GM23338 (cell line): Measurements from ENCODE around the gene GDI2. TPM values are rescaled to one million over a fixed set of nuclear protein-coding genes. Genes with fewer than 3 reads are reported as not detected.

ENCODE experiments used
- ATAC-seq: fragments of 200-7000 bp; cut with Tn5 transposase; 3 replicates; pipeline ENCODE4 v1.9.1; 2020
- DNase-seq: peaks from one replicate; pipeline ENCODE4 v3.0.0-alpha.2; 2015; ENCODE audit warnings: low spot score
- H2AFZ ChIP-seq: fragments of 200-600 bp; sonication (generic); 2 replicates; pipeline ENCODE4 v1.8.0; 2016; ENCODE audit warnings: antibody characterized with exemption, mild to moderate bottlenecking, moderate library complexity
- H3F3A ChIP-seq: fragments of 200-600 bp; sonication (generic); replicated peaks from 2 replicates; pipeline ENCODE4 v1.8.0; 2017; ENCODE audit warnings: antibody characterized with exemption, mixed run types, low read depth
- H3K27ac ChIP-seq: fragments of 200-600 bp; sonication (generic); 2 replicates; pipeline ENCODE4 v1.6.1; 2016; ENCODE audit warnings: low read depth
- H3K27me3 ChIP-seq: fragments of 200-600 bp; sonication (generic); 2 replicates; pipeline ENCODE4 v1.8.0; 2016; ENCODE audit warnings: mild to moderate bottlenecking, mixed run types, moderate library complexity; ENCODE audit not compliant: insufficient read depth
- H3K36me3 ChIP-seq: fragments of 200-600 bp; sonication (generic); 2 replicates; pipeline ENCODE4 v1.8.0; 2016; ENCODE audit warnings: mild to moderate bottlenecking; ENCODE audit not compliant: insufficient read depth
- H3K4me1 ChIP-seq: fragments of 200-600 bp; sonication (generic); 2 replicates; pipeline ENCODE4 v1.8.0; 2016; ENCODE audit warnings: mild to moderate bottlenecking, moderate library complexity; ENCODE audit not compliant: insufficient read depth
- H3K4me2 ChIP-seq: fragments of 200-600 bp; sonication (generic); 2 replicates; pipeline ENCODE4 v1.7.1; 2017; ENCODE audit warnings: mixed run types
- H3K4me3 ChIP-seq: fragments of 200-600 bp; sonication (generic); 2 replicates; pipeline ENCODE4 v1.6.1; 2016; ENCODE audit warnings: mixed run types
- H3K79me2 ChIP-seq: fragments of 200-600 bp; sonication (generic); replicated peaks from 2 replicates; pipeline ENCODE4 v1.8.0; 2017; ENCODE audit warnings: mild to moderate bottlenecking; ENCODE audit not compliant: insufficient read depth
- H3K9me2 ChIP-seq: fragments of 200-600 bp; sonication (generic); 2 replicates; pipeline ENCODE4 v1.8.0; 2017; ENCODE audit not compliant: insufficient read depth
- H4K20me1 ChIP-seq: fragments of 200-600 bp; sonication (generic); replicated peaks from 2 replicates; pipeline ENCODE4 v1.8.0; 2017; ENCODE audit warnings: mild to moderate bottlenecking; ENCODE audit not compliant: insufficient read depth
- H3K27ac Mint-ChIP-seq: 2 replicates; pipeline ENCODE4 v1.8.0; 2020; ENCODE audit warnings: inconsistent platforms, mild to moderate bottlenecking, moderate library complexity, mixed read lengths
- H3K27me3 Mint-ChIP-seq: 3 replicates; pipeline ENCODE4 v1.8.0; 2022; ENCODE audit warnings: low read depth, mild to moderate bottlenecking, moderate library complexity, mixed read lengths, inconsistent platforms; ENCODE audit not compliant: insufficient read depth, poor library complexity
- H3K36me3 Mint-ChIP-seq: 3 replicates; pipeline ENCODE4 v1.8.0; 2021; ENCODE audit warnings: low read depth, mild to moderate bottlenecking, inconsistent platforms, moderate library complexity, mixed read lengths
- H3K4me1 Mint-ChIP-seq: 3 replicates; pipeline ENCODE4 v1.8.0; 2020; ENCODE audit warnings: mild to moderate bottlenecking, inconsistent platforms, mixed read lengths
- H3K4me3 Mint-ChIP-seq: 3 replicates; pipeline ENCODE4 v1.8.0; 2021; ENCODE audit warnings: moderate library complexity, mild to moderate bottlenecking, inconsistent platforms, mixed read lengths
- H3K9me3 Mint-ChIP-seq: 3 replicates; pipeline ENCODE4 v1.8.0; 2020; ENCODE audit warnings: moderate library complexity, mild to moderate bottlenecking, inconsistent platforms, mixed read lengths
- CREB1 ChIP-seq: fragments of 250-450 bp; sonication (Bioruptor Pico); IDR thresholded peaks from 2 replicates; pipeline ENCODE4 v1.5.0; 2020; ENCODE audit warnings: low read depth, mild to moderate bottlenecking, moderate library complexity
- CTCF ChIP-seq, 2 experiments: fragments of 200-600 bp in 1 of 2; sonication (generic) in 1 of 2; conservative IDR thresholded peaks; 2 replicates each; pipeline versions ENCODE4 v1.5.1 to v1.6.1; 2016 to 2017; ENCODE audit warnings: antibody characterized with exemption in 2 of 2, low read depth in 2 of 2, mild to moderate bottlenecking in 2 of 2, moderate library complexity in 1 of 2
- EZH2 ChIP-seq: fragments of 200-600 bp; sonication (generic); IDR thresholded peaks from one replicate; pipeline ENCODE4 v1.8.0; 2017; ENCODE audit warnings: antibody characterized with exemption, mild to moderate bottlenecking, low read depth; ENCODE audit not compliant: unreplicated experiment
- JUNB ChIP-seq: IDR thresholded peaks from one replicate; pipeline ENCODE4 v1.6.1; 2016; ENCODE audit warnings: antibody characterized with exemption; ENCODE audit not compliant: unreplicated experiment
- NANOG ChIP-seq: IDR thresholded peaks from 2 replicates; pipeline ENCODE4 v1.6.1; 2016; ENCODE audit warnings: antibody characterized with exemption, borderline replicate concordance
- POLR2AphosphoS5 ChIP-seq: IDR thresholded peaks from 2 replicates; pipeline ENCODE4 v1.6.1; 2016; ENCODE audit warnings: antibody characterized with exemption, low read depth
- REST ChIP-seq: IDR thresholded peaks from one replicate; pipeline ENCODE4 v1.6.1; 2018; ENCODE audit warnings: antibody characterized with exemption; ENCODE audit not compliant: unreplicated experiment
- STAT1 ChIP-seq: IDR thresholded peaks from one replicate; pipeline ENCODE4 v1.6.1; 2016; ENCODE audit warnings: antibody characterized with exemption; ENCODE audit not compliant: unreplicated experiment
- ZNF114 ChIP-seq: fragments of 250-450 bp; sonication (Bioruptor Pico); IDR thresholded peaks from 2 replicates; pipeline ENCODE4 v1.5.0; 2020; ENCODE audit warnings: mild to moderate bottlenecking, moderate library complexity
- ZNF331 ChIP-seq: fragments of 250-450 bp; sonication (Bioruptor Pico); IDR thresholded peaks from 2 replicates; pipeline ENCODE4 v1.5.0; 2020; ENCODE audit warnings: low read depth, mild to moderate bottlenecking, moderate library complexity
- ZNF462 ChIP-seq: fragments of 250-450 bp; sonication (Bioruptor Pico); IDR thresholded peaks from 2 replicates; pipeline ENCODE4 v1.5.0; 2020; ENCODE audit warnings: mild to moderate bottlenecking, moderate library complexity
- polyA plus RNA-seq: library from polyadenylated mRNA; unstranded; fragments of >200 nt; fragmentation: Nextera tagmentation; extraction: Ambion mirVana; gene quantifications from 2 replicates; pipeline ENCODE4 v1.2.1, GENCODE V29; 2016
- total RNA-seq: library from RNA; depleted of rRNA; stranded (reverse); fragments of >200 nt; shearing (Covaris generic); gene quantifications from 2 replicates; pipeline ENCODE4 v1.2.3, GENCODE V29; 2014
- TF ChIP-seq, protein P1 (sequence below): IDR thresholded peaks from 2 replicates; pipeline ENCODE4 v1.6.1; 2016; ENCODE audit warnings: antibody characterized with exemption

GDI2 gene
- total and polyA plus RNA-seq, 2 experiments from 2014 or later, result 269 to 505 TPM

- no peak for TF ChIP-seq POLR2AphosphoS5
- TF ChIP-seq CTCF (conservative IDR thresholded peaks at IDR 0.05; ENCODE audit: low read depth in 2 of 2), result no peak
- TF ChIP-seq, protein P1, sequence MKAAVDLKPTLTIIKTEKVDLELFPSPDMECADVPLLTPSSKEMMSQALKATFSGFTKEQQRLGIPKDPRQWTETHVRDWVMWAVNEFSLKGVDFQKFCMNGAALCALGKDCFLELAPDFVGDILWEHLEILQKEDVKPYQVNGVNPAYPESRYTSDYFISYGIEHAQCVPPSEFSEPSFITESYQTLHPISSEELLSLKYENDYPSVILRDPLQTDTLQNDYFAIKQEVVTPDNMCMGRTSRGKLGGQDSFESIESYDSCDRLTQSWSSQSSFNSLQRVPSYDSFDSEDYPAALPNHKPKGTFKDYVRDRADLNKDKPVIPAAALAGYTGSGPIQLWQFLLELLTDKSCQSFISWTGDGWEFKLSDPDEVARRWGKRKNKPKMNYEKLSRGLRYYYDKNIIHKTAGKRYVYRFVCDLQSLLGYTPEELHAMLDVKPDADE, result no peak
- no peak for TF ChIP-seq NANOG
- no peak for TF ChIP-seq STAT1
These were observed 67.0 kb downstream of the GDI2 start (continued) for GRCh38 chr10:5746197-5746596.

- Histone ChIP-seq H3K27ac (no peak overlapping the region), H3K9me2 (no peaks in the 10 kb centered on the region), H3K36me3 (peaks cover 31% of the 10 kb centered on the region), H3F3A (no peaks in the 10 kb centered on the region), H3K27me3 (no peaks in the 10 kb centered on the region), H3K4me2 (no peak overlapping the region), H2AFZ (no peak overlapping the region), H4K20me1 (peaks cover 4% of the 10 kb centered on the region), H3K4me3 (no peak overlapping the region), H3K4me1 (peaks cover 5% of the 10 kb centered on the region; the same call in 1 of the 2 replicates), H3K79me2 (no peaks in the 10 kb centered on the region)
- Mint-ChIP-seq H3K9me3 (no peaks in the 10 kb centered on the region), H3K4me1 (peaks cover 16% of the 10 kb centered on the region; the same call in 2 of the 3 replicates), H3K27ac (no peak overlapping the region), H3K36me3 (peaks cover 60% of the 10 kb centered on the region), H3K4me3 (no peak overlapping the region), H3K27me3 (peaks cover 2% of the 10 kb centered on the region)
- ATAC-seq (no peak), DNase-seq (no peak)
- TF ChIP-seq ZNF114 (CRISPR knock-in tag) (no peak), POLR2AphosphoS5 (no peak), NANOG (no peak), EZH2 (no peak), ZNF462 (no peak), CREB1 (CRISPR knock-in tag) (no peak), ZNF331 (CRISPR knock-in tag) (no peak), REST (no peak), JUNB (no peak)
- TF ChIP-seq, protein P1, result no peak
These were observed 68.4 kb downstream of the GDI2 start for GRCh38 chr10:5744849-5745248.
